K562 (cell line): ENCODE results near the gene JPT1. TPM values are rescaled to one million over a fixed set of nuclear protein-coding genes. Genes with fewer than 3 reads are reported as not detected.

Experiments
- ATAC-seq: fragments of 200-7000 bp; cut with Tn5 transposase; 3 replicates; pipeline ENCODE4 v1.9.1; 2020; ENCODE audit warnings: moderate library complexity
- BruUV-seq: library from RNA; stranded (reverse); fragments of 400-500 nt; replicated peaks from 2 replicates; lab custom pipeline; 2021; lab: Mats Ljungman, UMichigan
- CTCF ChIA-PET: fragments of 300-600 bp; formaldehyde crosslinking; extraction: SDS; loops from one replicate; lab custom pipeline; 2021; ENCODE audit warnings: low intra/inter-chr PET ratio; lab: Yijun Ruan, JAX
- POLR2A ChIA-PET: fragments of 300-600, 350-650 bp; sonication (Branson Sonifier 250); formaldehyde crosslinking; extraction: SDS; loops from one replicate; lab custom pipeline; 2021; ENCODE audit warnings: antibody characterized with exemption, inconsistent platforms; lab: Yijun Ruan, JAX
- DNase-seq, 4 experiments: peaks; one replicate each; pipeline versions ENCODE4 v3.0.0 to v3.0.0-alpha.2; 2011 to 2018; ENCODE audit warnings: low spot score in 3 of 4, mixed read lengths in 3 of 4; ENCODE audit errors: extremely low read depth in 1 of 4
- FAIRE-seq: peaks from 2 replicates; lab custom pipeline; 2011; peaks lifted over from hg19 to GRCh38; lab: Jason Lieb, UNC
- H2AFZ ChIP-seq: 2 replicates; pipeline ENCODE4 v1.6.0; 2011; ENCODE audit warnings: low read depth, low read length, control low read depth, inconsistent platforms
- H3K27ac ChIP-seq: fragments of 200-600 bp; 3 replicates; pipeline ENCODE4 v1.8.0; 2011; ENCODE audit warnings: low read depth, mild to moderate bottlenecking, control low read depth, inconsistent platforms, low read length, moderate library complexity, mixed read lengths; ENCODE audit errors: extremely low read depth
- H3K27me3 ChIP-seq, 2 experiments: fragments of 300-600 bp in 1 of 2; 2 replicates in 1 of 2; 3 replicates in 1 of 2; pipeline versions ENCODE4 v1.6.0 to v1.8.0; 2011; ENCODE audit warnings: inconsistent platforms in 2 of 2, low read length in 2 of 2, mild to moderate bottlenecking in 1 of 2, mixed read lengths in 1 of 2, moderate library complexity in 1 of 2; ENCODE audit not compliant: control insufficient read depth in 2 of 2, insufficient read depth in 2 of 2
- H3K36me3 ChIP-seq: fragments of 300-600 bp; 3 replicates; pipeline ENCODE4 v1.8.0; 2011; ENCODE audit warnings: mild to moderate bottlenecking, low read length, inconsistent platforms; ENCODE audit not compliant: control insufficient read depth, insufficient read depth
- H3K4me1 ChIP-seq, 2 experiments: fragments of 200-600 bp in 1 of 2; replicated peaks in 1 of 2; 2 replicates in 1 of 2; 3 replicates in 1 of 2; pipeline versions ENCODE4 v1.5.1 to v1.8.0; 2011; ENCODE audit warnings: inconsistent platforms in 2 of 2, low read length in 2 of 2, mild to moderate bottlenecking in 1 of 2, mixed read lengths in 1 of 2, moderate library complexity in 1 of 2; ENCODE audit not compliant: control insufficient read depth in 2 of 2, insufficient read depth in 2 of 2
- H3K4me2 ChIP-seq: 2 replicates; pipeline ENCODE4 v1.6.1; 2011; ENCODE audit warnings: low read length, control low read depth, inconsistent platforms, mixed read lengths; ENCODE audit not compliant: insufficient read depth
- H3K4me3 ChIP-seq: fragments of 200-600 bp; sonication (generic), shearing (Covaris generic); 2 replicates; pipeline ENCODE4 v1.5.1; 2016; ENCODE audit warnings: control low read depth, inconsistent platforms
- H3K79me2 ChIP-seq: fragments of 200-600 bp; 3 replicates; pipeline ENCODE4 v1.8.0; 2011; ENCODE audit warnings: low read length, inconsistent platforms; ENCODE audit not compliant: control insufficient read depth, insufficient read depth
- H3K9ac ChIP-seq, 2 experiments: 2 replicates each; pipeline versions ENCODE4 v1.6.0 to v1.6.1; 2011; ENCODE audit warnings: low read depth in 2 of 2, low read length in 2 of 2, control low read depth in 1 of 2, inconsistent platforms in 1 of 2, mild to moderate bottlenecking in 1 of 2, mixed read lengths in 1 of 2; ENCODE audit not compliant: insufficient read depth in 1 of 2
- H3K9me1 ChIP-seq: one replicate; pipeline ENCODE4 v1.6.0; 2011; ENCODE audit warnings: inconsistent platforms, mild to moderate bottlenecking, low read length, moderate library complexity; ENCODE audit not compliant: control insufficient read depth, insufficient read depth
- H3K9me3 ChIP-seq: replicated peaks from 2 replicates; pipeline ENCODE4 v1.5.1; 2011; ENCODE audit warnings: low read depth, low read length, inconsistent platforms; ENCODE audit not compliant: control insufficient read depth, insufficient read depth
- H4K20me1 ChIP-seq: replicated peaks from 2 replicates; pipeline ENCODE4 v1.6.1; 2011; ENCODE audit warnings: low read length, inconsistent platforms, mixed read lengths; ENCODE audit not compliant: control insufficient read depth, insufficient read depth
- BACH1 ChIP-seq: fragments of 200-800 bp; sonication (Bioruptor generic); IDR thresholded peaks from 2 replicates; pipeline ENCODE4 v1.6.1; 2016; ENCODE audit warnings: missing genetic modification characterization, missing compliant biosample characterization
- BCOR ChIP-seq: fragments of 450-650 bp; IDR thresholded peaks from 2 replicates; pipeline ENCODE4 v1.6.1; 2016
- CTBP1 ChIP-seq: fragments of 450-650 bp; IDR thresholded peaks from 2 replicates; pipeline ENCODE4 v1.6.1; 2016; ENCODE audit warnings: borderline replicate concordance
- FOXM1 ChIP-seq, 2 experiments: fragments of 450-650 bp in 1 of 2; sonication (generic) in 1 of 2; formaldehyde crosslinking in 1 of 2; IDR thresholded peaks; 2 replicates each; pipeline versions ENCODE4 v1.6.1 to v1.9.0; 2017 to 2022; ENCODE audit warnings: low read depth in 2 of 2, mild to moderate bottlenecking in 2 of 2, missing genetic modification reagents in 1 of 2, moderate library complexity in 1 of 2
- NR2C2 ChIP-seq, 2 experiments: fragments of 200-800 bp in 1 of 2; sonication (Bioruptor generic) in 1 of 2; sonication (generic) in 1 of 2; formaldehyde crosslinking in 1 of 2; IDR thresholded peaks; 2 replicates each; pipeline versions ENCODE4 v1.6.1 to v1.8.0; 2016 to 2022; ENCODE audit warnings: mild to moderate bottlenecking in 1 of 2, missing compliant biosample characterization in 1 of 2, missing genetic modification characterization in 1 of 2, missing genetic modification reagents in 1 of 2
- PTTG1 ChIP-seq: fragments of 450-650 bp; IDR thresholded peaks from 2 replicates; pipeline ENCODE4 v1.6.1; 2016; ENCODE audit warnings: low read depth, mild to moderate bottlenecking, missing genetic modification characterization, missing compliant biosample characterization
- RB1 ChIP-seq: fragments of 450-650 bp; IDR thresholded peaks from 2 replicates; pipeline ENCODE4 v1.6.1; 2017; ENCODE audit warnings: low read depth, mild to moderate bottlenecking
- TOE1 ChIP-seq, 2 experiments: fragments of 450-650 bp in 1 of 2; sonication (generic) in 1 of 2; formaldehyde crosslinking in 1 of 2; IDR thresholded peaks; 2 replicates each; pipeline versions ENCODE4 v1.7.1 to v1.8.0; 2016 to 2022; ENCODE audit warnings: borderline replicate concordance in 2 of 2, mild to moderate bottlenecking in 2 of 2, antibody characterized with exemption in 1 of 2, inconsistent platforms in 1 of 2, low read depth in 1 of 2, missing genetic modification reagents in 1 of 2, moderate library complexity in 1 of 2
- WHSC1 ChIP-seq: IDR thresholded peaks from one replicate; pipeline ENCODE4 v1.6.1; 2012; ENCODE audit warnings: low read length, control low read depth, inconsistent platforms
- ZNF274 ChIP-seq: IDR thresholded peaks from 2 replicates; pipeline ENCODE4 v1.6.1; 2011; ENCODE audit warnings: low read depth, mild to moderate bottlenecking, low read length, moderate library complexity, borderline replicate concordance
- ZNF316 ChIP-seq: fragments of 450-650 bp; IDR thresholded peaks from 2 replicates; pipeline ENCODE4 v1.6.1; 2016
- ZNF668 ChIP-seq: fragments of 250-450 bp; sonication (Bioruptor Pico); IDR thresholded peaks from 2 replicates; pipeline ENCODE4 v1.8.0; 2022; ENCODE audit warnings: mild to moderate bottlenecking, inconsistent platforms
- WGBS: fragments of 100-300 bp; shearing (Covaris generic); methylation state at CpG from one replicate; pipeline ENCODE4 v1.1.6; 2016; ENCODE audit warnings: low coverage, mixed read lengths; ENCODE audit not compliant: insufficient coverage; ENCODE audit errors: missing lambda C conversion rate; 5-methylcytosine and 5-hydroxymethylcytosine counted together
- in situ Hi-C: fragments of 300-500 bp; cut with MboI; formaldehyde crosslinking; loops from 4 replicates; pipeline ENCODE4 v1.15.0; 2018; ENCODE audit warnings: inconsistent platforms, mixed read lengths
- intact Hi-C: fragments of 100-400 bp; cut with micrococcal nuclease; formaldehyde crosslinking; loops from 2 replicates; pipeline ENCODE4 v1.14.2; 2022
- polyA plus RNA-seq, 8 experiments: library from polyadenylated mRNA; depleted of rRNA in 4 of 8; stranded (reverse) in 5 of 8; unstranded in 3 of 8; fragments of >200 nt; fragmentation: Nextera tagmentation in 2 of 8; fragmentation: Illumina TruSeq in 1 of 8; extraction: Ambion mirVana in 2 of 8; extraction: Trizol in 1 of 8; gene quantifications; 2 replicates each; pipeline versions ENCODE4 v1.2.1 to v1.2.3, GENCODE V29; 2011 to 2014; ENCODE audit warnings: inconsistent platforms in 1 of 8, missing spikeins in 1 of 8
- total RNA-seq, 7 experiments: library from RNA; depleted of rRNA in 6 of 7; stranded (reverse); fragments of >200 nt in 6 of 7; fragmentation: Illumina TruSeq in 2 of 7; extraction: Trizol in 2 of 7; gene quantifications; 2 replicates each; pipeline versions ENCODE4 v1.2.1 to v1.2.3, GENCODE V29; 2011 to 2021; ENCODE audit warnings: low replicate concordance in 1 of 7
- TF ChIP-seq, protein P1 (sequence below): fragments of 200-800 bp; sonication (Bioruptor generic); IDR thresholded peaks from 2 replicates; pipeline ENCODE4 v1.6.1; 2017; ENCODE audit warnings: missing genetic modification characterization, missing compliant biosample characterization

The JPT1 gene
- total and polyA plus RNA-seq, 9 of the 15 experiments (the other 6 are each of a cell fraction or from before 2014, with no cell fraction given) = 56.7 to 292 (median 144) TPM

DNA sequence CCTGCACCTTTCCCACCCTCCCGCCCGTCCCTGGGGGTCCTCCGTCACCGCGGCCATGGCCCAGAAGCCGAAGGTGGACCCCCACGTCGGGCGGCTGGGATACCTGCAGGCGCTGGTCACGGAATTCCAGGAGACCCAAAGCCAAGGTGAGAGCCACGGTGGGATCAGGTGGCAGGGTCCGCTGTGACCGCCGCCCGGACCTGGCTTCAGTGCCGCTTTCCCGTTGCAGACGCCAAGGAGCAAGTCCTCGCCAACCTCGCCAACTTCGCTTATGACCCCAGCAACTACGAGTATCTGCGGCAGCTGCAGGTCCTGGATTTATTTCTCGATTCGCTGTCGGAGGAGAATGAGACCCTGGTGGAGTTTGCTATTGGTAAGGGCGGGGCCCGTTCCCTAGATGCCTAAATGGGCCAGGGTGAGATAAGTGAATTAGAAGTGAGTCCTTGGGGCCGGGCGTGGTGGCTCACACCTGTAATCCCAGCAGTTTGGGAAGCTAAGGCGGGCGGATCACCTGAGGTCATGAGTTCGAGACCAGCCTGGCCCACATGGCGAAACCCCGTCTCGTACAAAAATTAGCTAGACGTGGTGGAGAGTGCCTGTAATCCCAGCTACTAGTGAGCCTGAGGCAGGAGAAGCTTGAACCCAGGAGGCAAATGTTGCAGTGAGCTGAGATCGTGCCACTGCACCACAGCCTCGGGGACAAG is 43.9 kb downstream of the JPT1 start:
- no peaks in the 10 kb centered on the region for H3K27me3 ChIP-seq
- no peaks in the 10 kb centered on the region for H3K9me1 ChIP-seq
- peaks cover 12 to 34% of the 10 kb centered on the region in 2 experiments for H3K4me1 ChIP-seq
- H3K4me3 ChIP-seq = peak overlapping the region; percentile 71
- 10% methylated on average over 27 of the region's 40 CpGs for WGBS
- H3K9ac ChIP-seq = peak overlapping the region; percentile 84 to 99
- peaks cover 13% of the 10 kb centered on the region; the same call in 2 of the 3 replicates for H3K36me3 ChIP-seq
- CTCF ChIA-PET = no interaction called here
- peak in 2 of 4 experiments; percentile 27 to 57 for DNase-seq
- no peaks in the 10 kb centered on the region for H4K20me1 ChIP-seq
- peak overlapping the region; percentile 83 for H3K27ac ChIP-seq
- intact Hi-C loops = loop anchor here (1.0 to 5.0 kb wide), 4 partner anchors 44 to 148 kb away; partner anchors contain the start of gene JPT1
- in situ Hi-C loops = loop anchor here (5.0 to 10.0 kb wide), 3 partner anchors 48 to 304 kb away; no protein-coding TSS in a partner anchor
- peaks cover 39% of the 10 kb centered on the region for H3K79me2 ChIP-seq
- no peaks in the 10 kb centered on the region for H3K9me3 ChIP-seq
- peak; percentile 10 for ATAC-seq
- peak overlapping the region; percentile 94 for H2AFZ ChIP-seq
- BruUV-seq = no TSS peak
- POLR2A ChIA-PET = interaction anchor here (0.6 to 3.9 kb wide), 14 partner anchors 9 to 346 kb away, joined by 3 to 38 read pairs (median 3); partner anchors contain the start of gene TMEM94
- H3K4me2 ChIP-seq = peak overlapping the region; percentile 98
- FAIRE-seq = peak; percentile 75
- TF ChIP-seq BCOR (peak; percentile 89), RB1 (0 out of 2 replicates have a peak, but pooled peaks have one; percentile 25), WHSC1 (no peak), ZNF316 (no peak), NR2C2 (CRISPR knock-in tag; IDR thresholded peaks at IDR 0.05) (no peak), NR2C2 (tag; IDR thresholded peaks at IDR 0.05) (no peak; the same call in 1 of the 2 replicates), PTTG1 (no peak), FOXM1 (IDR thresholded peaks at IDR 0.05; ENCODE audit: low read depth) (no peak), FOXM1 (CRISPR knock-in tag; IDR thresholded peaks at IDR 0.05; ENCODE audit: low read depth) (no peak), ZNF668 (CRISPR knock-in tag) (no peak), ZNF274 (no peak), CTBP1 (peak; percentile 24; the same call in 1 of the 2 replicates), TOE1 (IDR thresholded peaks at IDR 0.05; ENCODE audit: borderline replicate concordance) (no peak), TOE1 (CRISPR knock-in tag; IDR thresholded peaks at IDR 0.05; ENCODE audit: borderline replicate concordance, low read depth) (0 out of 2 replicates have a peak, but pooled peaks have one; percentile 57), BACH1 (no peak)
- TF ChIP-seq, protein P1, sequence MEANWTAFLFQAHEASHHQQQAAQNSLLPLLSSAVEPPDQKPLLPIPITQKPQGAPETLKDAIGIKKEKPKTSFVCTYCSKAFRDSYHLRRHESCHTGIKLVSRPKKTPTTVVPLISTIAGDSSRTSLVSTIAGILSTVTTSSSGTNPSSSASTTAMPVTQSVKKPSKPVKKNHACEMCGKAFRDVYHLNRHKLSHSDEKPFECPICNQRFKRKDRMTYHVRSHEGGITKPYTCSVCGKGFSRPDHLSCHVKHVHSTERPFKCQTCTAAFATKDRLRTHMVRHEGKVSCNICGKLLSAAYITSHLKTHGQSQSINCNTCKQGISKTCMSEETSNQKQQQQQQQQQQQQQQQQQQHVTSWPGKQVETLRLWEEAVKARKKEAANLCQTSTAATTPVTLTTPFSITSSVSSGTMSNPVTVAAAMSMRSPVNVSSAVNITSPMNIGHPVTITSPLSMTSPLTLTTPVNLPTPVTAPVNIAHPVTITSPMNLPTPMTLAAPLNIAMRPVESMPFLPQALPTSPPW (CRISPR knock-in tag) = no peak
